HG03439 (cell line): Measurements from ENCODE around the gene NAA16.
A peak's percentile ranks its signal among the peaks of the same experiment; 100 is the strongest.

Experiments
- ATAC-seq: cut with Tn5 transposase; IDR thresholded peaks from one replicate; pipeline ENCODE4 v1.9.1; 2021; ENCODE audit warnings: mild to moderate bottlenecking, moderate library complexity; ENCODE audit not compliant: unreplicated experiment

NAA16 gene

GRCh38 chr13:41302743-41303142 is 8.3 kb upstream of the NAA16 start:
- ATAC-seq = no peak

GRCh38 chr13:41304551-41304950 is 6.5 kb upstream of the NAA16 start:
- no peak for ATAC-seq

DNA sequence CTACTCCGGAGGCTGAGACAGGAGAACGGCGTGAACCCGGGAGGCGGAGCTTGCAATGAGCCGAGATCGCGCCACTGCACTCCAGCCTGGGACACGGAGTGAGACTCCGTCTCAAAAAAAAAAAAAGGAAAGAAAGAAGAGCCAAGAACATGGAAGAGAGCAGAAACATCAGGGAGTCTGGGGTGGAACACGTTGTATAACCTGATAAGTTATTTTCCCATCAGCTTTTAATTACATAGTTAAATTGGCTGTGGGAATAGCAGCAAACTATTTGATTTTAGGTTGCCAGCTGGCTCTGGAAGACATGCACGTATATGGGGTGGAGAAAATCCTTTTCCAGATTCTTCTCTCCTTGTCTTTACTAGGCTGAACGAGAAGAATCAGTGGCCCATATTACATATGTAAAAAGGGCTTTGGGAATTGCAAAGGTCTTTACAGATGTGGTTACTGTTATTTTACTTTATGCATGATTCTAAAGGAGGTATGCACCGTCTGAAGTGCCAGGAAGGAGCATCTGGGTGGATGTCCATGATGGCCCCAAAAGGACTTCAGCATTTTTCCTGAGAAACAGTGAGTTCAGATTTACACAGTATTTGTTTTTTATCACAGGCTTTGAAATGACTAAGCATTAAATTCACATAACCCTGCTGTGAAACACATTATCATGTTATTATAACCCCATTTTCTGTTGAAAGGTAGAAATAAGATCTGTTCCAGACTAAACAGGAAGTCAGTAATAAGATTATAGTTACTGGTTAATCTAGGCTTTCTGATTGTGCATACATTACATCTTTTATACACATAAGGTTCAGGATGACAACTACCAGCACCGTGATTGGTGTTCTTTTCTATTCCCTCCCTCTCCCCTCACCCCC is 4.6 kb upstream of the NAA16 start:
- ATAC-seq = no peak

- ATAC-seq = no peak
Measured at GRCh38 chr13:41307884-41308640, 3.0 kb upstream of the NAA16 start.

- peak; percentile 48 for ATAC-seq
Measured at GRCh38 chr13:41311406-41312175, 524 bp downstream of the NAA16 start.

DNA sequence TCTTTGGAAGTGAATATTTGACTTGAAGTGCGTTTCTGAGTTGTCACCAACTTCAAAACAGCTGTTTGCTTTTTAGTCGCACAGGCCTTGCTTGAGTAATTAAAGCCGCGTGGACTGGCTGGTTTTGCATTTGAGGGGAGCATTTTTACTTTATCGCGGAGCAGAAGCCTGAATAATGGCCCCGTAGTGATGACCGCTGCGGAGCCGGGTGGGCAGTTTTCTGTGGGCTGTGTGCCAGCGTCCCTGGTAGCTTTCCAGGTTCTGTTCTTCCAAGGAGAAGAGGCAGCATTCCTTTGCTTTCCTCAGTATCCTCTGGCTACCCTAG is 1.1 kb downstream of the NAA16 start:
- no peak for ATAC-seq

GRCh38 chr13:41313117-41313516 is 2.0 kb downstream of the NAA16 start:
- ATAC-seq = no peak

- no peak for ATAC-seq
Measured at GRCh38 chr13:41313659-41314197, 2.7 kb downstream of the NAA16 start.

DNA sequence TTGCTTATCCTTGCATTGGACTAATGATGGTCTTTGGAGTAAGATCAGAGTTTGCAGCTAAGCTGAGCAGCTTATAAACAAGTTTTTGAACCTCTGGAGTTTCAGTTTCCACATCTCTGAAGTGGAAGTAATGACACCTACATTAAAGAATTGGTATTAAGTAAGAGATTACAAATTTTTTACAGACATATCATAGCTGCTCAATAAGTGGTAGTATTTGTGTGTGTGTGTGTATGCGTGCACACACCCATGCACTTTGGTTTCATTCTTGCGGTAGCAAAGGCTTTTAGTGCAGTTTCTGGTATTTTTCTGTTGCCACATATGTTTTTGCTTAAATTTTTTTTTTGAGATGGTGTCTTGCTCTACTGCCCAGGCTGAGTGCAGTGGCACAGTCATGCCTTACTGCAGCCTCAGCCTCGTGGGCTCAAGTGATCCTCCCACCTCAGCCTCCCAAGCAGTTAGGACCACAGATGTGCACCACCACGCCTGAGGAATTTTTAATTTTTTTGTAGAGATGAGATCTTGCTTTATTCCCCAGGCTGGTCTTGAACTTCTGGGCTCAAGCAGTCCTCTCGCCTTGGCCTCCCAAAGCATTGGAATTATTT is 4.5 kb downstream of the NAA16 start:
- no peak for ATAC-seq

DNA sequence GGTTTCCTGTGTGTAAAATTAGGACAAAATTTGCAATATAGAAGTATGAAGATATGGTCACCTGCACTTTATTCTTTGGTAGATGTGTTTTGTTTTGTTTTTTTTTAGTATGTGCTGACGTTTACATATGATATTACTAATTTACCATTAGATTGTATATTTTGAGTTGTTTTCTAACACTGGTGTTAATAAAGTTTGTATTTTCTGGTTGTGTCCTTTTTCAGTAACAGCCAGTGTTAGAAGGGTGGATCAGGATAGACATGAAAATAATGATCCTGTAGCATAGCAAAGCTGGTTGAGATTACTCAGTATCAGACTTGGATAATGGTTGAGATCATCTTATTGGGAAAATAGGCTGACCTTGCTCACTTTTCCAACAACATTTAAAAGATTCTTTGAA is 6.2 kb downstream of the NAA16 start:
- ATAC-seq = no peak

DNA sequence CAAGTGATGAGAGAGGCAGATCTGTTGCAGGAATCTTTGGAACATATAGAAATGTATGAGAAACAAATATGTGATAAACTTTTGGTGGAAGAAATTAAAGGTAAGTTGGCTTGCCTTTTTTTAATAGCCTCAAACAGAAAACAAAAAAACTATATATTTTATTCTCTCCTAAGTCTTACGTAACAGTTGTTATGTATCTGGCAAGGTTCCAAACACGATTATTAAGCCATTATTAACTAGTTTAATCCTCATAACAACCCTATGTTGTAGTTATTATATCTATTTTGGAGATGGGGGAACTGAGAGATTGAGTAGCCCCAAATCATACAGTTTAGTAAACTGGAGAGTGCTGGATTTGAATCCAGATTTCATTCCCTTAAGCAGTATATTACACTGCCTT is 14.7 kb downstream of the NAA16 start:
- ATAC-seq = no peak

DNA sequence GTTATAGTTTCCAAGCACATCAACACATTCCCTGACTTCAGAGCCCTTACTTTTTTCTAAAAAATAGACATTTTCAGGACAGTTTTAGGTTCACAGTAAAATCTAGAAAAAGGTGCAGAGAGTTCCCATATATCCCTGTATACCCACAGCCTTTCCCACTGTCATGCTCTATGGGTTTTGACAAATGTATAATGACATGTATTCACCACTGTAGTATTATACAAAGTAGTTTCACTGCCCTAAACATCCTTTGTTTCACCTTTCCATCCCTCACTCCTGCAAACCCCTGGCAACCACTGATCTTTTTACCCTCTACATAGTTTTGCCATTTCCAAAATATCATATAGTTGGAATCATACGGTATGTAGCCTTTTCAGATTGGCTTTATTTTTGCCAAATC is 15.6 kb downstream of the NAA16 start:
- no peak for ATAC-seq

DNA sequence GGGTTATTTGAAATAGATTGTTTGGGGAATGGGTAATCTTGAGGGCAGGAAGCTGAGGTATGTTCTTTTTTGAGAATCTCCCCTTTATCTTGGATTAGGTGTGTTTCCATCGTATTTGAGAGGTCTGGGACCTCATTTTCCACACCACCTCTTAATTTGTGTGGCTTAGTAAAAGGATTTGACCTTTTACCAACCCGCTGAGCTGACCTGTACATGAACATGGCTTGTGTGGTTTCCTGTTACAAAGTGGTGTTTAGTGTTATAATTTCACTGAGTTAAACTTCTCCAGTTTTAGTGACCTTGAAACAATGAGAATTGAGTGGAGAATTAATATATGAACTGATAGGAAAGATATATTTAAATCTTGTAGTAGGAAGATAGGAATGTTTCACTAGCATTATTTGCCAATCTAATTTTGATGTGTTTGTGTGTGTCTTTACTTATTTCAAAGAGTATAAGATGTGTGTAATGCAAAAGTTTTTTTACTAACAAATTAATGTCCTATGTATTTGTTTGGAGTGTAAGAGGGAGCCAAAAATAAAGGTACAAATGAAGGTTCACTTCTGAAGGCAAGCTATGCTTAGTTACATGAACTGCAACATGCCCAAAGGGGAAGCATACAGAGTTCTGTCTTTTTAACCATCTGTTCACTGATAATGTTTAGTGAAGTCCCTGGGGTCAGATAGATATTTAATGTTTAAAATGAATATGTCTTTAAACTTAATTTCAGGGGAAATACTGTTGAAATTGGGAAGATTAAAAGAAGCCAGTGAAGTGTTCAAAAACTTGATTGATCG is 17.1 kb downstream of the NAA16 start:
- no peak for ATAC-seq

DNA sequence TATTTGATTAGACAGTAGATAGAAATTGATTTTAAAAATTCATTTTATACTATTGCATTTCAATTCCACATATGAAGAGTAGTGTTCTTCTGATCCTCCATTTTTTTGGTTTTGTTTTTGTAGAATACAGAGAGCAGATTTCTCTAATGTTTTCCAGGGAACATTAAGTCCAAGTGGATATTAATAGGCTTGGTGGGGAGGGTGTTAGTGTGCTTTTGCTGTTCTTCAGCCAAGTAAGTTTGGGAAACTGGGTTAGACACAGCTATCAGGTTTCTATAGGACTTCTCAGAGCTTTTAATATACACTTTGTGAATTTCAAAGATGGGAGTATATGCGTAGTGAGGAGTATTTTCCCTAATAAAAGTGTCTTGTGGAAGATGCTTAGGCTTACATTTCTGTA is 21.8 kb downstream of the NAA16 start:
- ATAC-seq = no peak

DNA sequence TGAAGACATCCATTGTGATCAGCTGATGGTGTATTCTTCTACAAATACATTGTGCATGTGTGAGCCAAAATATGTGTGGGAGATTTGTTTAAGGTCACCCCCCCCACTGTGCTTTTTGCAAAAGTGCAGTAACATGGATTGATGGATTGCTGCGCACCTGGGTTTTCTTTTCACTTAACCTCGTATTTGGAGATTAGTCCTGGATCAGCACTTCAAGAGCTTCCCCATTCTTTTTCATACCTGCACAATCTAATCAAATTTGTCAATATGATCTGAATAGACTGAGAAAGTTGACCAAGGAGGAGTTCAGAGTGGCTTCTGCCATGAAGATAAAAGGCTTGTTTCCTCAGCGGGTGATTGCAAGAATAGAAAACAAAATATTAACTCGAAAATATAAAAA is 23.7 kb downstream of the NAA16 start:
- ATAC-seq = no peak

DNA sequence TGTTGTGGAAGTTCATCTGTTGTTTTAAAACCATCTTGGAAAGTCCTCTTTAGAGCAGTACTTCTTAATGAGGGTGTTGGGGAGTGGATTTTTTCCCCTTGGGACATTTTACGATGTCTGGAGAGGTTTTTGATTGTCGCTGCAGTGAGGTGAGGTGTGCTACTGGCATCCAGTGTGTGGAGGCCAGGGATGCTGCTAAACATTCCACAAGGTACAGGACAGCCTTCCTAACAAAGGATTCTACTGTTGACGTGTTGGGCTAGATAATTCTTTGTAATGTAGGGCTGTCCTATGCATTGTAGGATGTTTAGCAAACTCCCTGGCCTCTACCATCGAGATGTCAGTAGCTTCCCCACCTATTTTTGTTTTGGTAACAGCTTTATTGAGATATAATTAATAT is 33.3 kb downstream of the NAA16 start:
- no peak for ATAC-seq

DNA sequence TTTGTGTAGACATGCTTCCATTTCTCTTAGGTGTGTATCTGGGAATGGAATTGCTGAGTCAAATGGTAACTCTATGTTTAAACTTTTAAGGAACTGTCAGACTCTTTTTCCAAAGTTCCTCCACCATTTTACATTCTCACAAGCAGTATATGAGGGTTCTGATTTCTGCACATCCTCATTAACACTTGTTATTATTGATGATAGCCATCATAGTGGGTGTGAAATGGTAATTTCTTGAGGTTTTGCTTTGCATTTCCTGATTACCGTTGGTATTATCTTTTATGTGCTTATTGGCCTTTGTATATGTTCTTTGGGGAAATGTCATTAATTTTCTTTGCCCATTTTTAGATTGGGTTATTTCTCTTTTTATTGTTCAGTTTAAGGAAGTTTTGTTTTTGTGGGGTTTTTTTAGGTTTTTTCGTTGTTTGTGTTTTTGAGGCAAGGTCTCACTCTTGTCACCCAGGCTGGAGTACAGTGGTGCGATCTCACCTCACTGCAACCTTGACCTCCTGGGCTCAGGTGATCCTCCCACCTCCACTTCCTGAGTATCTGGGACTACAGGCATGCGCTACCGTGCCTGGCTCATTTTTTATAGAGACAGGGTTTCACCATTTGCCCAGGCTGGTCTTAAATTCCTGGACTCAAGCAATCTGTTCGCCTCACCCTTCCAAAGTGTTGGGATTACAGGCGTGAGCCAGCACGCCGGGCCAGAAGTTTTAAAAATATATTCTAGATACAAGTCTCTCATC is 34.3 kb downstream of the NAA16 start:
- ATAC-seq = no peak

DNA sequence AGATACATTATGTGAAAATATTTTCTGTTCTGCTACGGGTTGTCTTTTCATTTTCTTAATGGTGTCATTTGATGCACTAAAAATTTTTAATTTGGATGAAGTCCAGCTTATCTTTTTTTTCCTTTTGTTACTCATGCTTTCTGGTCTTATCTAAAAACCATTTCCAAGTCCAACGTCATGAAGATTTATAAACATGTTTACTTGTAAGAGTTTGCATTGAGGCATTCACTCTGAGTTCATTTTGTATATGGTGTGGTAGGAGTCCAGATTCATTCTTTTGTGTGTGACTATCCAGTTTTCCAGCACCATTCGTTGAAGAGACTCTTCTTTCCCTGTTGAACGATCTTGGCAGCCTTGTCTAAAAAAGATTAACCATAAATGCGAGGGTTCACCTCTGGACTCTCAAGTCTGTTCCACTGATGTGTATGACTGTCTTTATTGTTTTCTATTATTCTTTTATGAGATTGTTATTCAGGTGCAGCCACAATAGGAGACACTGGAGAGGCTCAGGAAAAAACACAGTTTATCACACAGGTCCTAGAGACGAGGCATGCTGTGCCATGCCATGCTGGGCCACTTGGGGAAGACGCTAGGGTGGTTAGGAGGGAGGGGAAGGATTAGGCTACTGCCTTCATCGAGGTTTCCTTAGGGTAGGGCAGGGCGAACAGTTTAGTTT is 35.0 kb downstream of the NAA16 start:
- no peak for ATAC-seq
